Thyroid gland (tissue), 4 donors: ENCODE results near the gene HES7. TPM values are rescaled to one million over a fixed set of nuclear protein-coding genes. Genes with fewer than 3 reads are reported as not detected.

Experiments
- DNase-seq, 2 donors: peaks; one replicate each; pipeline ENCODE4 v3.0.0-alpha.2; 2019
- H3K27ac ChIP-seq, 3 donors: fragments of 200-600 bp; sonication (generic); 1 replicate in 2 of 3; 2 replicates in 1 of 3; pipeline ENCODE4 v1.5.1; 2016 to 2019; ENCODE audit warnings: mild to moderate bottlenecking in 1 of 3, moderate library complexity in 1 of 3
- H3K27me3 ChIP-seq: fragments of 200-600 bp; sonication (generic); one replicate; pipeline ENCODE4 v1.5.1; 2019
- H3K36me3 ChIP-seq, 2 donors: fragments of 200-600 bp; sonication (generic); one replicate each; pipeline ENCODE4 v1.5.1; 2016 to 2019
- H3K4me1 ChIP-seq, 2 donors: fragments of 200-600 bp; sonication (generic); one replicate each; pipeline ENCODE4 v1.5.1; 2017 to 2019
- H3K4me3 ChIP-seq, 3 donors: fragments of 200-600 bp; sonication (generic); replicated peaks in 1 of 3; 1 replicate in 2 of 3; 2 replicates in 1 of 3; pipeline ENCODE4 v1.5.1; 2016; ENCODE audit warnings: mild to moderate bottlenecking in 1 of 3
- H3K9me3 ChIP-seq: fragments of 200-600 bp; sonication (generic); one replicate; pipeline ENCODE4 v1.5.1; 2017
- POLR2A ChIP-seq, 2 donors: fragments of 450-650 bp; IDR thresholded peaks; one replicate each; pipeline ENCODE4 v1.6.1; 2017; ENCODE audit warnings: antibody characterized with exemption in 2 of 2, mild to moderate bottlenecking in 2 of 2, moderate library complexity in 1 of 2
- WGBS, 2 donors: methylation state at CpG; one replicate each; pipeline ENCODE4 v1.1.5; 2017; 5-methylcytosine and 5-hydroxymethylcytosine counted together
- intact Hi-C: fragments of 100-400 bp; cut with DNase I; formaldehyde crosslinking; loops from one replicate; pipeline ENCODE4 v1.15.1; 2023
- total RNA-seq, 4 donors: library from RNA; depleted of rRNA; stranded (reverse); fragments of >200 nt; gene quantifications; one replicate each; pipeline ENCODE4 v1.2.3, GENCODE V29; 2016
- TF ChIP-seq, protein P1 (sequence below), 6 experiments: fragments of 200-600 bp in 3 of 6; fragments of 450-650 bp in 3 of 6; sonication (generic) in 3 of 6; IDR thresholded peaks; one replicate each; pipeline ENCODE4 v1.5.1; 2016 to 2019; ENCODE audit warnings: antibody characterized with exemption in 6 of 6, mild to moderate bottlenecking in 2 of 6, inconsistent platforms in 1 of 6, moderate library complexity in 1 of 6

Gene HES7
- total RNA-seq, 4 donors from 2014 or later = 1.7 TPM; not detected in 3

DNA sequence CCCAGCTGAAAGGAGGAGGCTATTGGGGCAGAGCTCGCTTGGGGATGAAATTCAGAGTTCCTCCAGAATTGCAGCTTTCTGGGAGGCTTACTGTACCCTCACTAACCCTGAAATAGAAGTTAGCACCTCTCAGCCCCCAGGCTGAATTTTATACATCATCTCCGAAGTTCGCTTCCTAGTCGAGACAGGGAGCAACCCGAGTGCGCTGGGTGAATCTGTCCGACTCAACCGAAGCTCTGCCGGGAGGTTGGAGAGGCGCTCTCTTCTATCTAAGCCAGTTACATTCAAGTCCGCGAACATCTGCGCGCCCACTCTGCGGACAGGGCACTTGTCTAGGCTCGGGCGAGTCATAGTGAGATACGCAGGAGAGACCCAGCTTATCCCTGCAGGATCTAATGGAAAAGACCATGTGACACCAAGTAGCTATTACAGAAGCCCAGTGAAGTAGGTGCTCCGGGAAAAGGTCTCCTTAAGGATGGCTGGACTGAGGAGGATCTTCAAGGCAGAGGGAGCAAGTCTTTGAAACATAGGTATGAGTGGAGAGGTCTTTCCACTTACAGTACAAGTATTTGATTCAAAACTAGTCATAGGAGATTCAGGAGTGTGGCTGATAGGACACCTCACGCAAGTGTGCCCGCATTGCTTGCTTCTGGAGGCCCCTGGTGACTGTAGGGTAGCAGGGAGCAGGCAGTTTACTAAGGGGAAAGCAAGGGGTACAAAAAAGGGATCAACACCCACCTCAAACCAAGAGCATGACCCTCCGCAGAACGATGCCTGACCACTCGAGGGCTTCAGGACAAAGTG, 646 bp upstream of the HES7 start:
- 5% methylated on average over 17 to 24 of the region's 24 CpGs for WGBS, 2 donors
- DNase-seq = no peak
- no peak for TF ChIP-seq POLR2A (IDR thresholded peaks at IDR 0.05)
- TF ChIP-seq, protein P1, sequence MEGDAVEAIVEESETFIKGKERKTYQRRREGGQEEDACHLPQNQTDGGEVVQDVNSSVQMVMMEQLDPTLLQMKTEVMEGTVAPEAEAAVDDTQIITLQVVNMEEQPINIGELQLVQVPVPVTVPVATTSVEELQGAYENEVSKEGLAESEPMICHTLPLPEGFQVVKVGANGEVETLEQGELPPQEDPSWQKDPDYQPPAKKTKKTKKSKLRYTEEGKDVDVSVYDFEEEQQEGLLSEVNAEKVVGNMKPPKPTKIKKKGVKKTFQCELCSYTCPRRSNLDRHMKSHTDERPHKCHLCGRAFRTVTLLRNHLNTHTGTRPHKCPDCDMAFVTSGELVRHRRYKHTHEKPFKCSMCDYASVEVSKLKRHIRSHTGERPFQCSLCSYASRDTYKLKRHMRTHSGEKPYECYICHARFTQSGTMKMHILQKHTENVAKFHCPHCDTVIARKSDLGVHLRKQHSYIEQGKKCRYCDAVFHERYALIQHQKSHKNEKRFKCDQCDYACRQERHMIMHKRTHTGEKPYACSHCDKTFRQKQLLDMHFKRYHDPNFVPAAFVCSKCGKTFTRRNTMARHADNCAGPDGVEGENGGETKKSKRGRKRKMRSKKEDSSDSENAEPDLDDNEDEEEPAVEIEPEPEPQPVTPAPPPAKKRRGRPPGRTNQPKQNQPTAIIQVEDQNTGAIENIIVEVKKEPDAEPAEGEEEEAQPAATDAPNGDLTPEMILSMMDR (IDR thresholded peaks at IDR 0.05) = no peak

DNA sequence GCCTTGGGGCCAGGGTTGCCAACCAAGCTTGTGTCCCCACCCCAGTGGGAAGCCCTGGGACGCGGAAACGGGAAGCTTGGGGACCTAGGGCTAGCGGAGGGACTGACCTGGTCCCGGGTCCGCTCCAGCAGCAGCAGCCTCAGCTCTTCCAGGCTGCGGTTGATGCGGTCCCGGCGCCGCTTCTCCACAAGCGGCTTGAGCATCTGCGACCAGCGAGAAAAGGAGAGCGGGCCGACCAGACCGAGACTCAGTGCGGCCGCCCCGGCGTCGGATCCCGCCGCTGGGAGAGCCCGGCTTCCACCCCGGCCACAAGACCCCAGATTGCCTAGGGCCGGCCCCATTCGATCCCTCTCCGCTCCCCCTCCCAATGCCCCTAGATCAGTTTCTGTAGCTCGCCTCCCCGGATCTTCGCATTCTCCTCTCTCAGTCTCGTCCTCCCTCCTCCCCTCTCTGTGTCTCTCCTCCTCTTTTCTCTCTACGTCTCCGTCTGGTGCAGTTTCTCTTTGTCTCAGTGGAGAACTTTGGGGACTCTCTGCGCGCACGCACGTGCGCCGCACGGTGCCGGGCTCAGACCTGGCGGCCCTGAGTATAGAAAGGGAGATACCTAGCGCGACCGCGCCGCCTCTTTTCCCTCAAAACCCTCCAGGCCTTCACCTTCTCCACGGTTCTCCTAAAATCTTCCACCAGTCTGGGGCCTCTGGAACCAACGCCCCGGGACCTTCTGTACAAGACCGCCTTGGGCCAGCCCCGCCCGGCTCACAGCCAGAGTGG, 797 bp downstream of the HES7 start:
- Histone ChIP-seq H3K9me3 (no peaks in the 10 kb centered on the region), H3K27ac (peak overlapping the region in 1 of 3 donors; percentile 52), H3K4me3 (peak overlapping the region in 1 of 3 donors; percentile 42), H3K27me3 (peaks cover 5% of the 10 kb centered on the region), H3K4me1 (peaks cover 53 to 60% of the 10 kb centered on the region in 2 donors), H3K36me3 (no peaks in the 10 kb centered on the region)
- intact Hi-C loops = loop anchor here (10.0 kb wide), 2 partner anchors 62 to 102 kb away; no protein-coding TSS in a partner anchor
- peak; percentile 43 to 55 for DNase-seq
- no peak for TF ChIP-seq POLR2A (IDR thresholded peaks at IDR 0.05)
- TF ChIP-seq, protein P1 (IDR thresholded peaks at IDR 0.05) = no peak
- 1 to 2% methylated on average over 35 to 50 of the region's 55 CpGs for WGBS, 2 donors

More for the DNA sequence above, 646 bp upstream of the HES7 start:
- H3K27ac ChIP-seq = no peak overlapping the region
- peaks cover 48 to 56% of the 10 kb centered on the region in 2 donors for H3K4me1 ChIP-seq
- H3K4me3 ChIP-seq = peak overlapping the region in 1 of 3 donors; percentile 42
- intact Hi-C loops = loop anchor here (10.0 kb wide), 2 partner anchors 60 to 100 kb away; no protein-coding TSS in a partner anchor
- H3K27me3 ChIP-seq = peaks cover 5% of the 10 kb centered on the region
- H3K36me3 ChIP-seq = no peaks in the 10 kb centered on the region
- H3K9me3 ChIP-seq = no peaks in the 10 kb centered on the region

DNA sequence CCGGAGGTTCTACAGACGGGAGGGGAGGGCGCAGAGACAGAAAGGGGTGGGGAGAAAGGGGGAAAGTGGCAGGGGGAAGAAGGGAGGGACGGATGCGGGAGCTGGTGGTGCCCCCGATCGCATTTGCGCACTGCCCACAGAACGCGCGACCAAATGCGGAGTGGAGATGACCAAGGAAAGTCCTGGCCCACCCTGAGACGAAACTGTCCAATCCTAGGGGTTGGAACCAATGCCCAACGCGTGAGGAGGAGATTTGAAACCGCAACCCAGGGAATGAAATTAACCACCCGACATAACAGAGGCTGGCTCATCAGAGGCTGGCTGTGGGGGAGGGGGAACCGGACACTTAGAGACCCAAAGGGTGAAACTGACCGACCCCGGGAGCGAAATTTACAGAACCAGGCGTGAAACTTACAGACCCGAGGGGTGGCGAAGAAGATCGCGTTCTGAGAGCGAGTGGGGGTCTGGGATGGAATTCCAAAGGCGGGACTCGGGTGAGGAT, 1.4 kb downstream of the HES7 start:
- H3K27me3 ChIP-seq = peaks cover 5% of the 10 kb centered on the region
- no peak for DNase-seq

DNA sequence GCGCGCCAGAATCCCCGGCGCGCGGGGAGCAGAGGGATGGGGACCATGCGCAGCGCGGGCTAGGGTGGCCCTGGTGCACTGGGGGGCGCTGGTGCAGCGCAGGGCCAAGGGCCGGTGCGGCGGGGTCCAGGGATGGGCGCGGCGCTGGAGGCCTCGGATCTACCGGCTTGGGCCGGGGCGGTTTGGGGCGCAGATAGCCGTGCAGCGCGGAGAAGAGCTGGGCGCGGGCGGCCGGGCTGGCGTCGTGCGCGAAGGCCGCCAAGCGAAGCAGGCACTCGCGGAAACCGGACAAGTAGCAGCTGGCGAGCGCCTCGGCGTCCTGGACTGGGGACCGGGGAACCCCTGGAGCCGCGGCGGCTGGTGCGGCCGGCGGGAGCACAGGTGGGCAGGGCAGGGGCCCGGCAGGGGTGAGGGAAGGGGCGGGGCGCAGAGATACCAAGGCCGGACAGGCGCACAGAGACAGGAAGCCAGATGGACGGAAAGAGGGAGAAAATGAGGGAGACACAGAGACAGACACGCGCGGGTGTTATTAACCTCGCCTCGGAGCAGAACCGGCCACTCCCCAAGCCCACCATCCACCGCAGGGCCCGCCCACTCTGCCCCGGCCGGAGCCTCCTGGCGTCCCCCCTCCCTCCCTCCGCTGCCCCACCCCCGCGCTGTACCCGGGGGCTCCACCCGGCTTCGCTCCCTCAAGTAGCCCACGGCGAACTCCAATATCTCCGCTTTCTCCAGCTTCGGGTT, 2.1 kb downstream of the HES7 start:
- Histone ChIP-seq H3K27me3 (peaks cover 5% of the 10 kb centered on the region), H3K27ac (peak overlapping the region in 1 of 3 donors; percentile 63), H3K36me3 (no peaks in the 10 kb centered on the region), H3K9me3 (no peaks in the 10 kb centered on the region), H3K4me3 (peak overlapping the region in 2 of 3 donors; percentile 30 to 42), H3K4me1 (peaks cover 58 to 63% of the 10 kb centered on the region in 2 donors)
- peak; percentile 59 to 68 for DNase-seq
- intact Hi-C loops = loop anchor here (10.0 kb wide), 2 partner anchors 63 to 103 kb away; no protein-coding TSS in a partner anchor
- TF ChIP-seq POLR2A (IDR thresholded peaks at IDR 0.05) = no peak
- TF ChIP-seq, protein P1 (IDR thresholded peaks at IDR 0.05) = peak in 4 of 6 experiments; percentile 22 to 40 (median 29)
- WGBS, 2 donors = 1 to 2% methylated on average over 18 to 54 of the region's 76 CpGs

More for the DNA sequence above, 1.4 kb downstream of the HES7 start:
- intact Hi-C loops = loop anchor here (10.0 kb wide), 2 partner anchors 62 to 102 kb away; no protein-coding TSS in a partner anchor
- H3K36me3 ChIP-seq = no peaks in the 10 kb centered on the region
- WGBS, 2 donors = 1% methylated on average over 29 of the region's 29 CpGs
- peaks cover 58 to 66% of the 10 kb centered on the region in 2 donors for H3K4me1 ChIP-seq
- H3K27ac ChIP-seq = peak overlapping the region in 1 of 3 donors; percentile 63
- peak overlapping the region in 1 of 3 donors; percentile 42 for H3K4me3 ChIP-seq
- H3K9me3 ChIP-seq = no peaks in the 10 kb centered on the region
- no peak for TF ChIP-seq POLR2A (IDR thresholded peaks at IDR 0.05)
- TF ChIP-seq, protein P1 (IDR thresholded peaks at IDR 0.05) = no peak
